ENCODE results near the gene SNX14. TPM values are rescaled to one million over a fixed set of nuclear protein-coding genes. Genes with fewer than 3 reads are reported as not detected.
"Not testable (repeated sequence)": the region's sequence is repeated elsewhere in the genome, so short reads cannot be mapped to it uniquely, and the experiment has no call there.

SNX14 gene, protein sequence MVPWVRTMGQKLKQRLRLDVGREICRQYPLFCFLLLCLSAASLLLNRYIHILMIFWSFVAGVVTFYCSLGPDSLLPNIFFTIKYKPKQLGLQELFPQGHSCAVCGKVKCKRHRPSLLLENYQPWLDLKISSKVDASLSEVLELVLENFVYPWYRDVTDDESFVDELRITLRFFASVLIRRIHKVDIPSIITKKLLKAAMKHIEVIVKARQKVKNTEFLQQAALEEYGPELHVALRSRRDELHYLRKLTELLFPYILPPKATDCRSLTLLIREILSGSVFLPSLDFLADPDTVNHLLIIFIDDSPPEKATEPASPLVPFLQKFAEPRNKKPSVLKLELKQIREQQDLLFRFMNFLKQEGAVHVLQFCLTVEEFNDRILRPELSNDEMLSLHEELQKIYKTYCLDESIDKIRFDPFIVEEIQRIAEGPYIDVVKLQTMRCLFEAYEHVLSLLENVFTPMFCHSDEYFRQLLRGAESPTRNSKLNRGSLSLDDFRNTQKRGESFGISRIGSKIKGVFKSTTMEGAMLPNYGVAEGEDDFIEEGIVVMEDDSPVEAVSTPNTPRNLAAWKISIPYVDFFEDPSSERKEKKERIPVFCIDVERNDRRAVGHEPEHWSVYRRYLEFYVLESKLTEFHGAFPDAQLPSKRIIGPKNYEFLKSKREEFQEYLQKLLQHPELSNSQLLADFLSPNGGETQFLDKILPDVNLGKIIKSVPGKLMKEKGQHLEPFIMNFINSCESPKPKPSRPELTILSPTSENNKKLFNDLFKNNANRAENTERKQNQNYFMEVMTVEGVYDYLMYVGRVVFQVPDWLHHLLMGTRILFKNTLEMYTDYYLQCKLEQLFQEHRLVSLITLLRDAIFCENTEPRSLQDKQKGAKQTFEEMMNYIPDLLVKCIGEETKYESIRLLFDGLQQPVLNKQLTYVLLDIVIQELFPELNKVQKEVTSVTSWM
- polyA plus RNA-seq, result 32.8 TPM

DNA sequence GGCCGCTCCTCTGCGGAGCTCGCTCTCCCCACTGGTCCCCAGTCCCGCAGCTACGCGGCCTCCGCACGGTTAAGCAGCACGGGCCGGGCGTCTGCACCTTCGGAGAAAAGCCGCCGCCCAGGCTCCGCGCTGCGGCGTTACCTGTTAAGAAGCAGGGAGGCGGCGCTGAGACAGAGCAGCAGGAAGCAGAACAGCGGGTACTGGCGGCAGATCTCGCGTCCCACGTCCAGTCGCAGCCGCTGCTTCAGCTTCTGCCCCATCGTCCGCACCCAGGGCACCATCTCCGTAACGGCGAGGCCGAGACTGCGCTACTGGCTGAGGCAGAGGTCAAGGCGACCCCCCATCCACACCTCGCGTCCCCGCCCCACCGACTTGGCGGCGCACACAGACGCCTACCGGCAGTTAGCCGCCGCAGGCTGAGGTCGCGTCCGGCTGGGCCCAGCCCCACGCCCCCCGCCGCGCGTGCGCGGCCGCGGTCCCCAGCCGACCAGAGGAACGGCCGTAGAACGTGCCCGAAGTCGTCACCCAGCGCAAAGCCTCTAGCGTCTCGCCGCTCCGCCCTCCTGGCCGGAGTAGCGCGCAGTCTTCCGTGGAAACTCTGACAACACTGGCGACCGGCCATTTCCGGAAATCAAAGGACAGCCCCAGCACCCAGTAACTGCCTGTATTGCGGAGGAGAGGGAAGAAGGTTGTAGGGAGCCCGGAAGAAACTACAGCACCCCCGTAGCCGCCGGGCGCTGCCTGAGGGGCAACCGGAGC, at the start of gene SNX14:
TSS of gene SNX14 (minus strand) at position 421 of the 759 bp plus-strand sequence. CDS start at position 281, 140 bp downstream.
- Mint-ChIP-seq H3K36me3 (peaks cover 10% of the 10 kb centered on the region), H3K27me3 (no peaks in the 10 kb centered on the region), H3K4me3 (peak within 1 kb of the TSS; percentile 94 to 98 (median 98)), H3K27ac (peak within 1 kb of the TSS; percentile 93 to 98 (median 97)), H3K9me3 (no peaks in the 10 kb centered on the region), H3K4me1 (peaks cover 26 to 41% (median 33%) of the 10 kb centered on the region in 3 donors)

GRCh38 chr6:85642774-85643536, 49.3 kb upstream of the SNX14 start, which contains the start of gene SYNCRIP:
Gene SYNCRIP (minus strand): TSS chr6:85642886. CDS start chr6:85641439, 1,447 bp downstream.
- Mint-ChIP-seq H3K27me3 (no peaks in the 10 kb centered on the region), H3K36me3 (peaks cover 9% of the 10 kb centered on the region), H3K4me1 (peaks cover 25 to 42% (median 41%) of the 10 kb centered on the region in 3 donors), H3K9me3 (no peaks in the 10 kb centered on the region), H3K4me3 (peak within 1 kb of the TSS; percentile 93 to 98 (median 96)), H3K27ac (peak within 1 kb of the TSS; percentile 90 to 99 (median 98))

GRCh38 chr6:85641897-85642773, 48.5 kb upstream of the SNX14 start:
- Mint-ChIP-seq H3K4me3 (peak overlapping the region; percentile 91 to 98 (median 94)), H3K27me3 (no peaks in the 10 kb centered on the region), H3K4me1 (peaks cover 25 to 49% (median 48%) of the 10 kb centered on the region in 3 donors), H3K36me3 (peaks cover 12% of the 10 kb centered on the region), H3K9me3 (no peaks in the 10 kb centered on the region), H3K27ac (peak overlapping the region; percentile 90 to 99 (median 97))

DNA sequence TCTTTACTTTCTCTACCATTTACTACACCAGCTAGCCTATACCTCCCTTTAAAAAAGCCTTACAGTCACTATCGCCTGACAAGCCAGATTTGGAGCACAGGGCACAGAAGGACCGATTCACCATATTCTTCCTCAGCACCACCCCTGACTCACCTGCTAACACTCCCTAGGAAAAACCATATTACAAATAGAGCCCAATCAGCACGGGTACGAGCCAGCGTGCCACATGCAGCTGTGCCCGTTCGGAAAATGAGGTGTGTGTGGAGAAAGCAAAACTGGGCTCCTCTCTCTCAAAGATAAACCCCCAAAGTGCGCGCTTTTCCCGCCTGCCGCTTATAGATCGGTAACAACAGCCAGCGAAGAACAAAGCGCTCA, 47.9 kb upstream of the SNX14 start:
- Mint-ChIP-seq H3K9me3 (no peaks in the 10 kb centered on the region), H3K36me3 (peaks cover 12% of the 10 kb centered on the region), H3K27me3 (no peaks in the 10 kb centered on the region), H3K27ac (peak overlapping the region; percentile 90 to 99 (median 97)), H3K4me1 (peaks cover 25 to 52% (median 52%) of the 10 kb centered on the region in 3 donors), H3K4me3 (peak overlapping the region; percentile 91 to 98 (median 94))

GRCh38 chr6:85640821-85641220, 47.2 kb upstream of the SNX14 start:
- Mint-ChIP-seq H3K36me3 (peaks cover 12% of the 10 kb centered on the region), H3K4me1 (peaks cover 25 to 53% (median 52%) of the 10 kb centered on the region in 3 donors), H3K9me3 (no peaks in the 10 kb centered on the region)

GRCh38 chr6:85637579-85637978, 43.9 kb upstream of the SNX14 start:
- Mint-ChIP-seq H3K4me3 (peak overlapping the region in 1 of 4 donors; percentile 39), H3K9me3 (no peaks in the 10 kb centered on the region), H3K36me3 (peaks cover 12% of the 10 kb centered on the region), H3K4me1 (peaks cover 26 to 48% (median 41%) of the 10 kb centered on the region in 3 donors), H3K27me3 (no peaks in the 10 kb centered on the region), H3K27ac (peak overlapping the region in 2 of 3 donors; percentile 33 to 47)

More at GRCh38 chr6:85640821-85641220, 47.2 kb upstream of the SNX14 start:
- peak overlapping the region; percentile 91 to 98 (median 94) for H3K4me3 Mint-ChIP-seq
- H3K27ac Mint-ChIP-seq, result peak overlapping the region; percentile 90 to 99 (median 93)
- no peaks in the 10 kb centered on the region for H3K27me3 Mint-ChIP-seq

- Mint-ChIP-seq H3K27ac (no peak overlapping the region), H3K27me3 (no peaks in the 10 kb centered on the region), H3K4me3 (no peak overlapping the region), H3K4me1 (peaks cover 16 to 23% (median 17%) of the 10 kb centered on the region in 3 donors), H3K36me3 (peaks cover 7% of the 10 kb centered on the region), H3K9me3 (no peaks in the 10 kb centered on the region)
These were observed 38.7 kb upstream of the SNX14 start for GRCh38 chr6:85632164-85632942.

DNA sequence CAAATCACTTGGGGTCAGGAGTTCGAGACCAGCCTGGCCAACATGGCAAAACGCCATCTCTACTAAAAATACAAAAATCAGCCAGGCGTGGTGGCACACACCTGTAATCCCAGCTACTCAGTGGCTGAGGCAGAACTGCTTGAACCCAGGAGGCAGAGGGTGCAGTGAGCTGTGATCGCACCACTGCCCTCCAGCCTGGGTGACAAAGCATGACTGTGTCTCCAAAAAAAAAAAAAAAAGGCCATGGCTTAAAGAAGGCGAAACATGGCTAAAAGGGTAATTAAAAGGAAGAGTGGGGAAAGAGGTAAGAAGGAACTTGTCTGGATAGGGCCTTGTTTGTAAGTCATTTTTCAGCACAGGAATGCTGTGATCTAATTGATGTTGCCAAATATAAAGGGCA, 37.5 kb upstream of the SNX14 start:
- H3K4me3 Mint-ChIP-seq, H3K27ac Mint-ChIP-seq, H3K9me3 Mint-ChIP-seq, H3K27me3 Mint-ChIP-seq, H3K36me3 Mint-ChIP-seq: not testable (repeated sequence)
- H3K4me1 Mint-ChIP-seq, result peaks cover 10 to 18% (median 17%) of the 10 kb centered on the region in 3 donors

DNA sequence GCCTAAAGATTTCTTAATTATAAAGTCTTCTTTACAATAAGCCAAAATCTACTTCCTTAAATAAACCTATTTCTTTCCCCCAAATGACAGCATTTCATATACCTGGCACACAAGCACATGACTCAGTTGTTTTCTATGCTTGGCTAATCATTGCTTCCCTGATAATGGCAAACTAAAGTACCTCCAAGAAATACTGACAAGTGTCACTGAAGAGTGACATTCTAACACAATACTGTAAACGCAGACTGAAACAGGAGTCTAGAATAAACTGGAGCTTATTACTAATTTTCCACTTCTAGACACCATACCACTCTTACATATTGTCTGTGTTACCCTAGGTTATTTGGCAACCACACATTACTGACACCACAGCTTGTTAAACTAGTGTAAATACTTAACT, 34.7 kb upstream of the SNX14 start:
- H3K27ac Mint-ChIP-seq, result peak overlapping the region in 1 of 3 donors; percentile 45
- H3K9me3 Mint-ChIP-seq, result no peaks in the 10 kb centered on the region
- peaks cover 23 to 31% (median 24%) of the 10 kb centered on the region in 3 donors for H3K4me1 Mint-ChIP-seq
- H3K27me3 Mint-ChIP-seq, result no peaks in the 10 kb centered on the region
- no peak overlapping the region for H3K4me3 Mint-ChIP-seq
- peaks cover 9% of the 10 kb centered on the region for H3K36me3 Mint-ChIP-seq

DNA sequence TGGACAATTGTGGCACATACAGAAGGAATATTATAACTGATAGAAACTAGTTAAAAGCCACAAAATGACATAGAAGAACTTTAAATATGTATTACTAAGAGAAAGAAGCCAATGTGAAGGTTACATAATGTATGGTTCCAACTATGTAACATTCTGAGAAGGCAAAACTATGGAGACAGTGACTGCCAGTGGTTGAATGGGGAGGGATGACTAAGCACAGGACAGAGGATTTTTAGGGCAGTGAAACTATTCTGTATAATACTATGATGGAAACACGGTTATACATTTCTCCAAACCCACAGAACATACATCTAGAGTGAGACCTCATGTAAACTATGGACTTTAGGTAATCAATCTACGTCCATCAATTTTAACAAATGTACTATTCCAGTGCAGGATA, 26.6 kb upstream of the SNX14 start:
- H3K9me3 Mint-ChIP-seq, result no peaks in the 10 kb centered on the region
- peaks cover 4 to 24% (median 7%) of the 10 kb centered on the region in 3 donors for H3K4me1 Mint-ChIP-seq
- no peak overlapping the region for H3K4me3 Mint-ChIP-seq
- no peak overlapping the region for H3K27ac Mint-ChIP-seq
- H3K27me3 Mint-ChIP-seq, result no peaks in the 10 kb centered on the region
- H3K36me3 Mint-ChIP-seq, result peaks cover 4% of the 10 kb centered on the region

DNA sequence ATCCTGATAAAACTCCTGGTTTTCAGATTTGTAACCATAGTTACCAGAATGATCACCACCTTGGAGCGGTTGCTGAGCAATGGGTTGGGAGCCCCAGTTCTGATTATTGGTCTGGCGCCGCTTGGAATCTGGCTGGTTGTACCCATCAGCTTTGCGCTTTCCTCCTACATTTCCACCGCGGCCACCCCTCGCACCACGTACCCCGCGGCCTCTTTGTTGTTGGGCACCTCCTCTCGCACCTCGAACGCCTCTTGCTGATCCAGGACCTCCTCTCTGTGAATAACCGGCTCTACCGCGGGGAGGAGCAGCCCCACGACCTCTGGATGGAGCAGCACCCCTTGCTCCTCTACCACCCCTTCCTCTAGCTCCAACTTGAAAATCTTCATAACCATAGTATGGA, 21.1 kb upstream of the SNX14 start:
- H3K9me3 Mint-ChIP-seq, result no peaks in the 10 kb centered on the region
- H3K4me1 Mint-ChIP-seq, result peaks cover 1 to 4% (median 4%) of the 10 kb centered on the region in 3 donors
- H3K27ac Mint-ChIP-seq, result peak overlapping the region in 1 of 3 donors; percentile 57
- no peak overlapping the region for H3K4me3 Mint-ChIP-seq
- peaks cover 2% of the 10 kb centered on the region for H3K36me3 Mint-ChIP-seq
- no peaks in the 10 kb centered on the region for H3K27me3 Mint-ChIP-seq

GRCh38 chr6:85612690-85613474, 19.2 kb upstream of the SNX14 start:
- Mint-ChIP-seq H3K27me3 (no peaks in the 10 kb centered on the region), H3K27ac (no peak overlapping the region)

More at GRCh38 chr6:85612690-85613474, 19.2 kb upstream of the SNX14 start:
- Mint-ChIP-seq H3K4me3 (no peak overlapping the region), H3K9me3 (no peaks in the 10 kb centered on the region), H3K4me1 (peaks cover 0 to 4% (median 2%) of the 10 kb centered on the region in 3 donors), H3K36me3 (peaks cover 2% of the 10 kb centered on the region)

All from IgD-negative memory B cell (primary cell).